ENCODE results near the gene RNF144A. TPM values are rescaled to one million over a fixed set of nuclear protein-coding genes. Genes with fewer than 3 reads are reported as not detected.

Gene RNF144A
- total and polyA plus RNA-seq, 2 donors (not counting 3 experiments of a cell fraction or from before 2014, with no cell fraction given) = 9.7 to 28.8 TPM

DNA sequence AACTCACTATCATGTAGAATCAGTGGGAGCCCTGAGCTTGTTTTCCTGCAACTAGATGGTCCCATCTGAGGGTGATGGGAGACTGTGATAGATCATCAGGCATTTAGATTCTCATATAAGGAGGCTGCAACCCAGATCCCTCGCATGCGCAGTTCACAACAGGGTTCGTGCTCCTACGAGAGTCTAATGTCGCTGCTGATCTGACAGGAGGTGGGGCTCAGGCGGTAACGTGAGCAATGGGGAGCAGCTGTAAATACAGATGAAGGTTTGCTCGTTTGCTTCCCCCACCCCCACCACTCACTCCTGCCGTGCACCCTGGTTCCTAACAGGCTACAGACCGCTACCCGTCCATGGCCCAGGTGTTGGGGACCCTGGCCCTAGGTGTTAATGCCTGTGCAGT is 113.6 kb downstream of the RNF144A start:
- no peak overlapping the region for H3K9ac ChIP-seq (replicated peaks; ENCODE audit: extremely low read depth, insufficient read depth, low read length)
- H3K79me2 ChIP-seq (ENCODE audit: control insufficient read depth, insufficient read depth, low read length) = no peaks in the 10 kb centered on the region
- CTCF ChIA-PET = interaction anchor here (0.8 to 2.7 kb wide), 3 partner anchors 14 to 138 kb away, joined by 3 to 11 read pairs (median 4); no protein-coding TSS in a partner anchor
- DNase-seq (ENCODE audit: low read depth, low spot score) (no peak), FAIRE-seq (no peak)
- TF ChIP-seq GATA2 (IDR thresholded peaks at IDR 0.05; ENCODE audit: insufficient read depth, insufficient read length, low read depth, low read length) = no peak
- TF ChIP-seq, protein P1, sequence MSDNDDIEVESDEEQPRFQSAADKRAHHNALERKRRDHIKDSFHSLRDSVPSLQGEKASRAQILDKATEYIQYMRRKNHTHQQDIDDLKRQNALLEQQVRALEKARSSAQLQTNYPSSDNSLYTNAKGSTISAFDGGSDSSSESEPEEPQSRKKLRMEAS (IDR thresholded peaks at IDR 0.05; ENCODE audit: insufficient read depth, insufficient read length) = no peak
- TF ChIP-seq FOS (IDR thresholded peaks at IDR 0.05; ENCODE audit: borderline replicate concordance, insufficient read depth, low read length) = no peak
- no peak for TF ChIP-seq EZH2 (IDR thresholded peaks at IDR 0.05; ENCODE audit: borderline replicate concordance, low read depth, low read length, severe bottlenecking)
- no peak for TF ChIP-seq JUN (IDR thresholded peaks at IDR 0.05; ENCODE audit: borderline replicate concordance, insufficient read depth, insufficient read length, low read depth)
- TF ChIP-seq POLR2A (IDR thresholded peaks at IDR 0.05; ENCODE audit: low read depth, low read length) = no peak
- no peak for TF ChIP-seq MYC (IDR thresholded peaks at IDR 0.05; ENCODE audit: low read depth, low read length)
- TF ChIP-seq, protein P2, sequence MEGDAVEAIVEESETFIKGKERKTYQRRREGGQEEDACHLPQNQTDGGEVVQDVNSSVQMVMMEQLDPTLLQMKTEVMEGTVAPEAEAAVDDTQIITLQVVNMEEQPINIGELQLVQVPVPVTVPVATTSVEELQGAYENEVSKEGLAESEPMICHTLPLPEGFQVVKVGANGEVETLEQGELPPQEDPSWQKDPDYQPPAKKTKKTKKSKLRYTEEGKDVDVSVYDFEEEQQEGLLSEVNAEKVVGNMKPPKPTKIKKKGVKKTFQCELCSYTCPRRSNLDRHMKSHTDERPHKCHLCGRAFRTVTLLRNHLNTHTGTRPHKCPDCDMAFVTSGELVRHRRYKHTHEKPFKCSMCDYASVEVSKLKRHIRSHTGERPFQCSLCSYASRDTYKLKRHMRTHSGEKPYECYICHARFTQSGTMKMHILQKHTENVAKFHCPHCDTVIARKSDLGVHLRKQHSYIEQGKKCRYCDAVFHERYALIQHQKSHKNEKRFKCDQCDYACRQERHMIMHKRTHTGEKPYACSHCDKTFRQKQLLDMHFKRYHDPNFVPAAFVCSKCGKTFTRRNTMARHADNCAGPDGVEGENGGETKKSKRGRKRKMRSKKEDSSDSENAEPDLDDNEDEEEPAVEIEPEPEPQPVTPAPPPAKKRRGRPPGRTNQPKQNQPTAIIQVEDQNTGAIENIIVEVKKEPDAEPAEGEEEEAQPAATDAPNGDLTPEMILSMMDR (IDR thresholded peaks at IDR 0.05; ENCODE audit: extremely low read depth in 1 of 2, insufficient read depth in 1 of 2, low read depth in 1 of 2, low read length in 2 of 2) = no peak
- TF ChIP-seq POLR2AphosphoS5 (IDR thresholded peaks at IDR 0.05; ENCODE audit: insufficient read depth, low read depth, low read length) = no peak
- H3K36me3 ChIP-seq (ENCODE audit: control insufficient read depth in 2 of 2, extremely low read depth in 1 of 2, insufficient read depth in 2 of 2, low read length in 2 of 2) = peaks cover 0 to 3% of the 10 kb centered on the region in 2 experiments
- intact Hi-C loops (cut with micrococcal nuclease) (no loop called here), dilution Hi-C loops (cut with MboI; ENCODE audit: extremely low pct_ligation_motif_present, low sequenced_read_pairs) (no loop called here)
- H3K9me3 ChIP-seq (replicated peaks; ENCODE audit: control insufficient read depth, insufficient read depth, low read length) = no peaks in the 10 kb centered on the region
- H3K27me3 ChIP-seq (ENCODE audit: control insufficient read depth in 2 of 2, insufficient read depth in 2 of 2, low read length in 2 of 2) = no peaks in the 10 kb centered on the region
- no peak overlapping the region for H3K4me3 ChIP-seq (replicated peaks in 1 of 3; ENCODE audit: insufficient read depth in 1 of 3, low read depth in 1 of 3, low read length in 3 of 3)
- peaks cover 9% of the 10 kb centered on the region for H3K4me1 ChIP-seq (ENCODE audit: control insufficient read depth, extremely low read depth, insufficient read depth, low read length)
- no peak overlapping the region for H2AFZ ChIP-seq (ENCODE audit: low read depth, low read length)
- POLR2A ChIA-PET = interaction anchor here (0.6 to 0.8 kb wide), 2 partner anchors 9 to 27 kb away, joined by 6 to 7 read pairs; no protein-coding TSS in a partner anchor
- H3K4me2 ChIP-seq (ENCODE audit: insufficient read depth, low read length) = no peak overlapping the region
- H4K20me1 ChIP-seq (replicated peaks; ENCODE audit: control insufficient read depth, extremely low read depth, insufficient read depth, low read length) = no peaks in the 10 kb centered on the region
- BruUV-seq (replicated peaks) = no TSS peak
- no peaks in the 10 kb centered on the region for H3K9me1 ChIP-seq (replicated peaks; ENCODE audit: control insufficient read depth, extremely low read depth, insufficient read depth, low read length)
- no peak overlapping the region for H3K27ac ChIP-seq (ENCODE audit: insufficient read depth, low read depth, low read length)

All from endothelial cell of umbilical vein (primary cell).